ENCODE measurements around the gene SNRPD2. TPM values are rescaled to one million over a fixed set of nuclear protein-coding genes. Genes with fewer than 3 reads are reported as not detected.

Gene SNRPD2
- total RNA-seq, 2 experiments from 2014 or later: 619 to 839 TPM

- peak overlapping the region; percentile 73 for H3K4me3 Mint-ChIP-seq
- no peak overlapping the region for H3K27ac Mint-ChIP-seq
- H3K36me3 Mint-ChIP-seq (ENCODE audit: low read depth): peaks cover under 1% of the 10 kb centered on the region
- POLR2A ChIA-PET: interaction anchor here (0.6 to 1.3 kb wide), 4 partner anchors 8 to 711 kb away, joined by 3 to 8 read pairs (median 5); partner anchors contain the start of genes QPCTL and SNRPD2
- ATAC-seq (peak; percentile 45), DNase-seq (peak; percentile 74)
- H3K4me1 Mint-ChIP-seq: peaks cover 17% of the 10 kb centered on the region
- no peaks in the 10 kb centered on the region for H3K9me3 Mint-ChIP-seq (ENCODE audit: low read depth)
- peaks cover 2% of the 10 kb centered on the region for H3K27me3 Mint-ChIP-seq
- CTCF ChIA-PET: interaction anchor here (0.5 to 1.9 kb wide), 9 partner anchors 9 to 181 kb away, joined by 3 to 10 read pairs (median 4); partner anchors contain the start of genes QPCTL and SNRPD2
- intact Hi-C loops (cut with DNase I, micrococcal nuclease): loop anchor here in 1 of 2 experiments (1.0 kb wide), 3 partner anchors 9 to 40 kb away; partner anchors contain the start of genes GIPR and QPCTL
These were observed 14.9 kb downstream of the SNRPD2 start for GRCh38 chr19:45676851-45677263.

- H3K27me3 Mint-ChIP-seq: peaks cover 12% of the 10 kb centered on the region
These were observed 16.8 kb downstream of the SNRPD2 start for GRCh38 chr19:45674946-45675345.

GRCh38 chr19:45670670-45671453 is 20.9 kb downstream of the SNRPD2 start:
- H3K27me3 Mint-ChIP-seq: peaks cover 18% of the 10 kb centered on the region
- CTCF ChIA-PET: interaction anchor here (0.7 to 2.3 kb wide), 5 partner anchors 9 to 29 kb away, joined by 3 to 12 read pairs (median 5); partner anchors contain the start of genes QPCTL and SNRPD2
- peak; percentile 89 for DNase-seq
- peak; percentile 39 for ATAC-seq
- no peaks in the 10 kb centered on the region for H3K9me3 Mint-ChIP-seq (ENCODE audit: low read depth)
- POLR2A ChIA-PET: interaction anchor here (1.2 kb wide), 1 partner anchor 29 kb away, joined by 3 read pairs; no protein-coding TSS in a partner anchor
- intact Hi-C loops (cut with DNase I, micrococcal nuclease): no loop called here
- H3K27ac Mint-ChIP-seq: no peak overlapping the region
- H3K4me1 Mint-ChIP-seq: peaks cover 24% of the 10 kb centered on the region
- H3K4me3 Mint-ChIP-seq: peak overlapping the region; percentile 18
- H3K36me3 Mint-ChIP-seq (ENCODE audit: low read depth): no peaks in the 10 kb centered on the region

More at GRCh38 chr19:45674946-45675345, 16.8 kb downstream of the SNRPD2 start:
- intact Hi-C loops (cut with DNase I, micrococcal nuclease): no loop called here
- H3K36me3 Mint-ChIP-seq (ENCODE audit: low read depth): no peaks in the 10 kb centered on the region
- H3K27ac Mint-ChIP-seq: no peak overlapping the region
- no peaks in the 10 kb centered on the region for H3K9me3 Mint-ChIP-seq (ENCODE audit: low read depth)
- CTCF ChIA-PET: no interaction called here
- DNase-seq: no peak
- POLR2A ChIA-PET: no interaction called here
- ATAC-seq: no peak
- peaks cover 15% of the 10 kb centered on the region for H3K4me1 Mint-ChIP-seq
- H3K4me3 Mint-ChIP-seq: no peak overlapping the region

DNA sequence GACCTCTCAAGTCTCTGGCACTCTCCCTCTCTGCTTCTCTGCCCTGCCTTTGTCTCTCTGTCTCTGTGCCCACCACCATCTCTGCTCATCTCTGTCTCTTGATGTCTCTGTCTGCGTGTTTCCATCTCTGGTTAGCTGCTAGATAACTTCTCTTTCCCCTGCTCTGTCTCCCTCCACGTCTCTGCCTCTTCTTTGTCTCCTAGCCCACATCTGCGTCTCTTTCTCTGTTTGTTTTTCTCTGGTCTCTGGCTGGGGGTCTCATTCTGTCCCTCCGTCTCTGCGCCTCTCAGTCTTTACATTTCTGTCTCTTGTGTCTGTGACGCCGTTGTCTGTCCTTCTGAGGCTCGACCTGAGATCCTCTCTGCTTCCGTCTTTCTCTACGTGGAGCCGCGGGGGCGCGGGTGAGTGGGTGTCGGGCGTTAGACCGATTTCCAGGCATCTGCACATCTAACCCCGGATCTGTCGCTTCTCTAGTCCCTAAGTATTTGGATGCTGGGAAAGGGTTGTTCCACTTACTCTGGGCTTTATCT is 23.3 kb downstream of the SNRPD2 start:
- intact Hi-C loops (cut with DNase I, micrococcal nuclease): loop anchor here in 1 of 2 experiments (1.0 kb wide), 3 partner anchors 9 to 84 kb away; partner anchors contain the start of genes OPA3 and QPCTL

GRCh38 chr19:45667620-45668341 is 24.0 kb downstream of the SNRPD2 start, which contains the start of gene GIPR:
TSS of gene GIPR (plus strand) at chr19:45668221. CDS start at chr19:45669521, 1,300 bp downstream.
- intact Hi-C loops (cut with DNase I, micrococcal nuclease): loop anchor here in 1 of 2 experiments (1.0 kb wide), 6 partner anchors 10 to 83 kb away; partner anchors contain the start of genes OPA3 and QPCTL
- peak within 1 kb of the TSS; percentile 77 for H3K4me3 Mint-ChIP-seq
- no peaks in the 10 kb centered on the region for H3K36me3 Mint-ChIP-seq (ENCODE audit: low read depth)
- no peaks in the 10 kb centered on the region for H3K9me3 Mint-ChIP-seq (ENCODE audit: low read depth)
- CTCF ChIA-PET: interaction anchor here (0.7 to 2.7 kb wide), 2 partner anchors 13 to 149 kb away, joined by 5 to 11 read pairs; no protein-coding TSS in a partner anchor
- ATAC-seq (peak; percentile 95), DNase-seq (peak; percentile 88)
- peaks cover 24% of the 10 kb centered on the region for H3K4me1 Mint-ChIP-seq
- H3K27me3 Mint-ChIP-seq: peaks cover 22% of the 10 kb centered on the region
- H3K27ac Mint-ChIP-seq: peak within 1 kb of the TSS; percentile 81
- POLR2A ChIA-PET: no interaction called here

More for the DNA sequence above, 23.3 kb downstream of the SNRPD2 start:
- ChIA-PET CTCF (interaction anchor here (0.6 to 2.7 kb wide), 2 partner anchors 12 to 102 kb away, joined by 3 to 11 read pairs; no protein-coding TSS in a partner anchor), POLR2A (interaction anchor here (1.2 to 1.3 kb wide), 2 partner anchors 9 to 22 kb away, joined by 3 to 4 read pairs; no protein-coding TSS in a partner anchor)
- Mint-ChIP-seq H3K27ac (peak overlapping the region; percentile 81), H3K4me3 (peak overlapping the region; percentile 77), H3K36me3 (ENCODE audit: low read depth) (no peaks in the 10 kb centered on the region), H3K27me3 (peaks cover 22% of the 10 kb centered on the region), H3K9me3 (ENCODE audit: low read depth) (no peaks in the 10 kb centered on the region), H3K4me1 (peaks cover 24% of the 10 kb centered on the region)
- ATAC-seq (no peak), DNase-seq (peak; percentile 61)

DNA sequence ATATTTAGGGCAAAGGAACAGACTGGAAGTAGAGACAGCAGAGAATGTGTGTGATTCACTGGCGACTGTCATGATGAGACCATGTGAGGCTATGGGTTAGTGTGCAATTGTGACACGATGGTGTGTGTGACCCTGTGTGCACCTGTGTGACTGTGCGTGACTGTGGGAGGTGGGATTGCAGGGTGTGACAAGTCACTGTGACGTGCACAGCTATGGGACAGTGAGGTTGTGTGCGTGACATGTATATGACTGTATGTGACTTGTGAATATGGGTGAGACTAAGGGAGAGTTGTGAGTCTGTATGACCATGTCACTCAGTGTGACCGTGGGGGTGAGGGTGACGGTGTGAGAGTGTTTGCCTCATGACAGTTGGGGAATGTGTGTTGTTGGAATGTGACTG is 27.2 kb downstream of the SNRPD2 start:
- CTCF ChIA-PET: no interaction called here
- H3K27me3 Mint-ChIP-seq: peaks cover 13% of the 10 kb centered on the region
- no peaks in the 10 kb centered on the region for H3K9me3 Mint-ChIP-seq (ENCODE audit: low read depth)
- intact Hi-C loops (cut with DNase I, micrococcal nuclease): no loop called here
- POLR2A ChIA-PET: no interaction called here
- ATAC-seq (no peak), DNase-seq (no peak)
- H3K4me1 Mint-ChIP-seq: peaks cover 21% of the 10 kb centered on the region
- no peak overlapping the region for H3K4me3 Mint-ChIP-seq
- no peaks in the 10 kb centered on the region for H3K36me3 Mint-ChIP-seq (ENCODE audit: low read depth)
- H3K27ac Mint-ChIP-seq: peak overlapping the region; percentile 6

DNA sequence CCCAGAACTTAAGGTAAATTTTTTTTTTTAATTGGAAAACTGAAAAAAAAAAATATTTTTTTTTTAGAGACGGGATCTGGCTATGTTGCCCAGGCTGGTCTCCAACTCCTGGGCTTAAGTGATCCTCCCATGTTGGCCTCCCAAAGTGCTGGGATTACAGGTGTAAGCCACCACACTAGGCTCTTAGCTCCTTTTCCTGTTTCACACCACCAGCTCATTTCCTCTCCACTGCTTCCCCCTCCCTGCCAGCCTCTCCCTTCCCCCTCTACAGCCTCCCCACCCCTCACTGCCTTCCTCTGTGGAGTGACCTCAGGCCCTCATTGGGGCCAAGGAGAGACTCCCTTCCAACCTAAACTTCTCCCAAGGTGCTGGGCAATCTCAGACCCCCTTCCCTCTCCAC is 28.0 kb downstream of the SNRPD2 start:
- intact Hi-C loops (cut with DNase I, micrococcal nuclease): no loop called here
- ATAC-seq (no peak), DNase-seq (no peak)
- Mint-ChIP-seq H3K36me3 (ENCODE audit: low read depth) (no peaks in the 10 kb centered on the region), H3K4me3 (no peak overlapping the region), H3K27me3 (peaks cover 15% of the 10 kb centered on the region), H3K27ac (no peak overlapping the region), H3K4me1 (peaks cover 15% of the 10 kb centered on the region), H3K9me3 (ENCODE audit: low read depth) (no peaks in the 10 kb centered on the region)
- ChIA-PET POLR2A (no interaction called here), CTCF (interaction anchor here (1.1 kb wide), 1 partner anchor 179 kb away, joined by 3 read pairs; no protein-coding TSS in a partner anchor)

DNA sequence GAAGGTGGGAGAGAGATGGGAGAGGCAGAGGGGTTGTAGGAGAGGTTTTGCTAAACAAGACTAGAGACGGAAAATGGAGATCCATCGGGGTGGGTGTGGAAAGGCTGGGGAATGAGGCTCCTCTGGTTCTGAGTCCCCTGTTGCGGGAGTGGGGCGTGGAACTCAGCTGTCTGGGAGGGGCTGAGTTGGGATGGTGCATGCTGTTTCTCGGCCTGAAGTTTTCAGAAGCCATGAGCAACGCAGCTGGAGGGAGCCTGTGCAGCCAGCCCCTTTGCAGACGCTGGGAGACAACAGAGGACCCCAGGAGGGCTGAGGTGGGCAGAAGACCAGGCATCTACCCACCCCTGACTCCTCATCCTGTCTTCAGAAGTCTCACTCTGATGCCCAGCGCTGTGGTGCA is 31.1 kb downstream of the SNRPD2 start:
- intact Hi-C loops (cut with DNase I, micrococcal nuclease): no loop called here
- Mint-ChIP-seq H3K27ac (no peak overlapping the region), H3K4me3 (no peak overlapping the region), H3K36me3 (ENCODE audit: low read depth) (no peaks in the 10 kb centered on the region), H3K4me1 (no peaks in the 10 kb centered on the region), H3K9me3 (ENCODE audit: low read depth) (no peaks in the 10 kb centered on the region), H3K27me3 (peaks cover 17% of the 10 kb centered on the region)
- ATAC-seq (no peak), DNase-seq (no peak)
- CTCF ChIA-PET: no interaction called here
- POLR2A ChIA-PET: no interaction called here

GRCh38 chr19:45659096-45659729 is 32.5 kb downstream of the SNRPD2 start:
- H3K4me1 Mint-ChIP-seq: no peaks in the 10 kb centered on the region
- ChIA-PET POLR2A (no interaction called here), CTCF (interaction anchor here (0.6 kb wide), 1 partner anchor 22 kb away, joined by 3 read pairs; no protein-coding TSS in a partner anchor)
- no peaks in the 10 kb centered on the region for H3K9me3 Mint-ChIP-seq (ENCODE audit: low read depth)
- intact Hi-C loops (cut with DNase I, micrococcal nuclease): no loop called here
- no peaks in the 10 kb centered on the region for H3K36me3 Mint-ChIP-seq (ENCODE audit: low read depth)
- ATAC-seq (no peak), DNase-seq (no peak)
- H3K4me3 Mint-ChIP-seq: no peak overlapping the region
- no peak overlapping the region for H3K27ac Mint-ChIP-seq
- peaks cover 13% of the 10 kb centered on the region for H3K27me3 Mint-ChIP-seq

- intact Hi-C loops (cut with DNase I, micrococcal nuclease): no loop called here
- POLR2A ChIA-PET: interaction anchor here (0.6 kb wide), 1 partner anchor 35 kb away, joined by 3 read pairs; the partner anchor contains the start of gene QPCTL
- CTCF ChIA-PET: no interaction called here
- Mint-ChIP-seq H3K4me1 (no peaks in the 10 kb centered on the region), H3K9me3 (ENCODE audit: low read depth) (no peaks in the 10 kb centered on the region), H3K36me3 (ENCODE audit: low read depth) (no peaks in the 10 kb centered on the region), H3K27ac (no peak overlapping the region), H3K4me3 (no peak overlapping the region), H3K27me3 (peaks cover 13% of the 10 kb centered on the region)
- DNase-seq: no peak
- no peak for ATAC-seq
These were observed 34.1 kb downstream of the SNRPD2 start for GRCh38 chr19:45657520-45658167.

All from activated CD4-positive, alpha-beta T cell treated with anti-CD3 and anti-CD28 coated beads for 36 hours (primary cell).